ENCODE results near the gene ANKH.

ANKH gene

DNA sequence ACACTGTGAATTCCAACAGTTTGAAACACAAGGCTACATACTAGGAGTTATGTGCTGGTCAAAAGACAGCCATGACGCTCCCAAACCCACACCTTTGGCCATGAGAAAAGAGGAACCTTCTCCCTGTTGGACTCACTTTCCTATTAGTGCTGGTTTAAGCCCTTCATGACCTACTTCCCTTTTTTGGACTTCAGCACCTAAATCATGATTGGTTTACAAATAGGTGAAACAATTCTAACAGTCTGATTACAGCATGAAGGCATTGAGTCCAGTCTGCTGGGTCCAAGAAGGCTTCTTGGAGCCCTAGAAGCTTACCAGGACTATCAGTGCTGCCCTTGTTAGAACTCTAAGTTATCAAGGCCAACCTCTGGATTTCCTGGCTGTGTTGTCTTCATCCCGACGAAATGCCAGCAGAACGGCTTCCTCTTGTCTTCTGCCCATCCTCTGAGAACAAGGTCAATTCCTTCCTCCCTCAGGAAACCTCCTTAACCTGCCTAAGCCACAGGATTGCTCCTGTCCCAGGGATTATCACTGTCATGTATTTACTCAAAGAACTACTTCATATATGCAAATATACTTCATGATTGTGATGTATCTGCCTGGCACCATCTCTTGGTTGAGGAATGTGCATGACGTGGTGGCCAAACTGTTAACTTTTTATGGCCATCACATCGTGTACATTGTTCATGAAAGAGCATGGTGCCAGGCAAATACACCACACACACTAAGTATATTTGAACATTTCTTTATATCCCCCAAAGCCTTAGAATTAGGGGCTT, 83.6 kb downstream of the ANKH start:
- no peak for DNase-seq

GRCh38 chr5:14783691-14784090, 87.9 kb downstream of the ANKH start:
- DNase-seq: no peak

GRCh38 chr5:14782591-14782990, 89.0 kb downstream of the ANKH start:
- DNase-seq: no peak

- no peak for DNase-seq
Measured at GRCh38 chr5:14781106-14781505, 90.5 kb downstream of the ANKH start.

GRCh38 chr5:14779975-14780374, 91.6 kb downstream of the ANKH start:
- no peak for DNase-seq

- DNase-seq: no peak
Measured at GRCh38 chr5:14778792-14779070, 92.8 kb downstream of the ANKH start.

DNA sequence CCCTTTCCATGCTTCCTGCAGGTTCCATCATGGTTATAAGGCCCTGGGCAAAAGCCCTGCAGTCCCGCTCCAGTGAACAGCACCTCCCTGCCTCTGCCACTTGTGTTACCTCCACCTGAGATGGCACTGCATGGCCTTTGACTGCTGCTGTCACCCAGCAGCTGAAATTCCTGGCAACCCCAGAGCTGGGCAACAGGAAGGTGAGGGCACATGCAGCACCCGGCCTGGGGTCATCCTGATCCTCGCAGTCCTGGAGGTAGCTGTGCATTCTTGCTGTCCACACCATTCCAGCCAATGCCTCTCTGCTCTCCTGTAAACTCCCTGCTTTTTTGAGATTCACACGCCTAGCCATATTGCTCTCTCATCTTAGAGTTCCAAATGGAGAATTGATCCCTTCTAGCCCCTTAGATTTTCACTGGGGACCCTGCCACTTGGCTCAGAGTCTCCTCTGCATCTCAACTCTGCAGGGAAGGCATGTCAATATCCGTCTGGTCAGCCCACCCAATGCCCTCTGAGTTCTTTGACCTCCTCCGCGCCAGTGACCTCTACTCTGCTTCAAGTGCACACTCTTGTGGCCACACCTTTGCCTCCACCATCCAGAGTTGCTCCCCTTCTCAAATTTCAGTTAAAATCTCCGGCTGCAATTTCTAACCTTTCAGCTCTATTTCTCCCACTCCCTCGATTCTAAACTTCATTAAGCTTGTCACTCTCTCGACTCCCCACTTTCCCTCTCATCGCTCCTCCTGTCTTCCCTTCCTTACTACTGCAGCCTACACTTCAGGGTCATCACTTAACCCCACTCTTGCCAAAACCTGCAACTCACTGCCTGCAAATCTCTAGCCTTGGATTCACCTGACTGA, 93.4 kb downstream of the ANKH start:
- no peak for DNase-seq

DNA sequence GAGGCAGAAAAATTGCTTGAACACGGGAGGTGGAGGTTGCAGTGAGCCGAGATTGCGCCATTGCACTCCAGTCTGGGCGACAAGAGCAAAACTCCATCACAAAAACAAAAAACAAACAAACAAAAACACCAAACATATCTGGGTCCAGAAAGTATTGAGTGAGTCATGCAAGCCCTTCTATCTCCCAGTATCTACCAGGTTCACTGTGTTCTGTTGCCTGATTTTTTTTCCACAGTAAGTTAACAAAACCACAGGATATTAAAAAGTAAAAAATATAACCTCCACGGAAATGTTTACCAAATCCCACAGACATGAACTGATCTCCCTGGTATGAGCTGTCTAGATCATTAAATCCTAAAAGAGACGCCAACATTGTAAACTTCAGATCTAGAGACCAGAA, 94.4 kb downstream of the ANKH start:
- DNase-seq: no peak

DNA sequence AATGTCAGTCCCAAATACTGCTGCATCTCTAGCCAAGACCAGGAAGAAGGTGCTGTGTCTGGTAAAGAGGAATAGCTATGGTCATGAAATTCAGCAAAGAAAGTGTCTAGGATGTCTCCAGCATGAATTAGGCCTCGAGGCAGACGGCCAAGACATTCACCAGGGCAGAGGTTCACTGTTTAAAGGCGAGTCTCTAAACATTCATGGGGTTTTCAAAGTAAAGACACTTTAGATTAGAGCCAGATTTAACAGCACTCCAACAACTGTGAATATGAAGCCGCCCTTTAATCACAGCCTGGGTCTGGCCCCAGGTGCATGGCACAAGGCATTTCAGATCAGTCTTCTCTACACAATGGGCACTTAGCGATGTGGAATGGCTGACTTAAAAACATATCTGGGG, 95.0 kb downstream of the ANKH start:
- DNase-seq: no peak

GRCh38 chr5:14775857-14776256, 95.7 kb downstream of the ANKH start:
- no peak for DNase-seq

DNA sequence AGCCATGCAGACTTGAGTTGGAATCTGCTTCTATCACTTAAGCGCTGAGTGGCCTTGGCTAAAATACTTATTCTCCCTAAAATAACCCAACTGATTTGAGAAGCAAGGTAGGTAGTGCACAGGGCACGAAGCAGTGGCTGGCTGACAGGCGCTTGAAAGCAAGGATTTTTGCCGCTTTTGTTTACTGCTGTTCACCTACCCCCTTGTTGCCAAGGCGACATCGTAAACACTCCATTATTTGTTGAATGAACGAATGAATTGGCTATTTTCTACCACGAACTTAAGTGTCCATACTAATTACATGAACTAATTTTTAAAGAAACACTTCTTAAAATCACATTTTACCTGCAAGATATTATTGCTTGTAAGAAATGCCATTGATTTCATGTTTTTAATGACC, 98.0 kb downstream of the ANKH start:
- DNase-seq: no peak

- DNase-seq: no peak
Measured at GRCh38 chr5:14771972-14772371, 99.6 kb downstream of the ANKH start.

DNA sequence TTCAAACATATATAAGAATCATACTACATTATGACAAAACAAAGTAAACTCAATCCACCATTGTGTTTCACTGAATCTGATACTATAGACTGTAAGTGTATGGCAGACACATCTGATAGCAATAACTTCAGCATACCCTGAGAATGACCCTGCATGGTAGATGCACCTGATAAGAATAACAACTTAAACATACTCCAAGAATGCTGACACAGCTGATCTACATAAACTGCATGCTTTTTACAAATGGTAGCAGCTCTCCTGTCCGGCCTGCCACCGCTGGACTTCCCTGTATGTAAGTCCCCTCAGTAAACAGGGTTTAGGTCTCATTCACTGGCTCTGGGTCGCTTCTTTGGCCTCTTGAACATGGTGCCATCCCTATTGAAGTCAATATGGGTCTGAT, 100.4 kb downstream of the ANKH start:
- DNase-seq: no peak

GRCh38 chr5:14768508-14769365, 102.8 kb downstream of the ANKH start:
- DNase-seq: no peak

DNA sequence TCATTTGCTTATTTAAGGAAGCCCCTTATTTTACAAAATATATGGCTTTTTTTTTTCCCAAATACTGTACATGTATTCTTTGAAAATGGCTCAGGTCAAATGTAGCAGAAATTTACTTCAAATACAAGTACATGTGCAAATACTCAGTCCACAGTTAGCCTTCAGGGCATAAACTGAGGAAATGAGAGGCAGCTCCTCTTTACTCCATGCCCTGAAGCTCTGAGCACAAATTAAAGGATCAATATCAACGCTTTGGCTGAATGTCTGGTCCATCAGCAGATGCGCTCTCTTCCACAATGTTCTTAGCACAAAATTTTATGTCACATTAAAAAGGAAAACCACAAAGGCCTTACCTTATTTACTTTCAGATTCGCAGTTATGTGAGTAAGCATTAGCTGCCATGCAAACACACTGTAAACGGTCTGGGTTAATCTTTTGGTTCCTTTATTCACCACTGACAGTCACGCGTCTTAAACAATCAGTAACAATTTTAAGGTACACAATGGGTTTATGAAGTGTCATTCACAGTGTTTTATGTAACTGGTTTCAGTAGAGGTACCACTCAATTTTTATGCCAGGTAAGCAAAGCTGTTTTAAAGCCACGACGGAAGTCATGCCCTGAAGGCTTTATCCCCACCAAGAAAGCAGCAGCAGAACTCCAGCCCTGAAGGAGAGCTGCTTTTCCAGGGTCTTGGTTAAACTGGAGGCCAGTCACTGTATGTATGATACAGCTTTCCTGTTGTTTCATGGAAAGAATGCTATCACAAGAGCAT, 103.7 kb downstream of the ANKH start:
- no peak for DNase-seq

DNA sequence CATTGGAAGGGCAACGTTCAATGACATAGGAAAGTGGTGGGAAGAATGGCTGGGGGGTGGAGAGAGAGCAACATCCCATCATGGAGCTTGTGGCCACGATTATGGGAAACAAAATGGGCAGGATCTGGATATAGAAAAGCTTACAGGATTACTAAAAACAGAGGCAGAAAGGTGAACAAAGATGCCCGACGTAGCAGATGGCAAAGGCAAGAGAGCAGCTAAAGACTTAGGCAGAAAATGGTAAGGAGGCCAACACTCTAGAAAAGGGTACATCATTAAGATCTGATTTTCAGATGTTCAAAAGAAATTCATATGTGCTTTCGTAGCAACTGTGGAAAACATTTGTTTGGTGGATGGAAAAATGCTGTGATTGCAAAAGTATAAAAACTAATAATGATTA, 104.5 kb downstream of the ANKH start:
- no peak for DNase-seq

DNA sequence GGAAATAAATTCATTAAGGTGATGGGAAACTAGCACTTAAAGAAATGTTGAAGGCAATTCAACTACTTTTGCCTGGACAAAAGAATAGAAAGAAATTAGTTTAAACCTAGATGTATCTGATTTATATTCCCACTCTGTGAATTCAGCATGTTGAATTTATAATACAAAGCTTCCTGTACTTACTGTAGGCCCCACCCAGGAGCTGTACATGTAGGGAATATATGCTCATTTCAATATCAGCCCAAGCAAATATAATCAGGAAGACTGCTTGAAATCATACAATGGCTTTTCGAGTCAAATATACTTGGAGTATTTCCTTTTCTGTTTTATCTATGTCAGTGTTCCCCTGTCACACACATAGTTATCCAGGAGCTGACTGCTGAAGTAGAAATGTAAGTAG, 105.0 kb downstream of the ANKH start:
- no peak for DNase-seq

DNA sequence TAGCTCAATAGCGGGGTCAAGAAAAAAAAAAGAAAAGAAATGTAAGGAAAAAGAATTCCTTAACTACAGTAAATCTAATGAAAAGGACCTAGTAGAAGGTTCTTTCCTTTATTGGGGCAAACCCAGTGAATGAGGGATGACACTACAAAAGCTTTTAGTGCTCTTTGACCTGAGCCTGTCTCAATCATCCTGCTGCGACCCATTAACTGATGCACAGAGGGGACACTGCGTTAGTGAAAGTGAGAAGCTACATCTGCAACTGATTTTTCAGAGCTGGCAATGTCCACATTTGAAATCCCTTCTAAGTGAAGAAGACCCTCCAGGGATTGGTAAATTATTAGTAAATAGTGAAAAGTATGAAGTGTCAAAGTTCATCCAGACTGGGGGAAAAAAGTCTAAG, 106.0 kb downstream of the ANKH start:
- DNase-seq: no peak

GRCh38 chr5:14762549-14763216, 108.9 kb downstream of the ANKH start:
- DNase-seq: no peak

- DNase-seq: no peak
Measured at GRCh38 chr5:14760548-14761002, 111.0 kb downstream of the ANKH start.

- no peak for DNase-seq
Measured at GRCh38 chr5:14759744-14760547, 111.6 kb downstream of the ANKH start.

Measured in stimulated activated CD4-positive, alpha-beta T cell treated with anti-CD3 and anti-CD28 coated beads, Interleukin-4, amount 100 ng/mL, for 1 hour (primary cell).